Stimulated activated CD4-positive, alpha-beta T cell treated with anti-CD3 and anti-CD28 coated beads, Interleukin-1b, Interleukin-23, amount 100 ng/mL, for 48 hours (primary cell): ENCODE data around the gene DHRS1.

Experiments
- DNase-seq: peaks from one replicate; pipeline ENCODE4 v3.0.0-alpha.2; 2020

DHRS1 gene

GRCh38 chr14:24308342-24309124, 9.0 kb upstream of the DHRS1 start:
- no peak for DNase-seq

- DNase-seq, result peak; percentile 57
These were observed 8.2 kb upstream of the DHRS1 start, which contains the start of gene CIDEB for GRCh38 chr14:24307575-24308341. CIDEB (minus strand) TSS chr14:24307977; CDS start chr14:24307858, 119 bp downstream.

GRCh38 chr14:24307156-24307574, 7.6 kb upstream of the DHRS1 start:
- no peak for DNase-seq

GRCh38 chr14:24304019-24304387, 4.4 kb upstream of the DHRS1 start:
- DNase-seq, result no peak

- DNase-seq, result no peak
These were observed 873 bp upstream of the DHRS1 start for GRCh38 chr14:24300326-24300980.

GRCh38 chr14:24298892-24299254, 707 bp downstream of the DHRS1 start:
- peak; percentile 26 for DNase-seq

- no peak for DNase-seq
These were observed 2.2 kb downstream of the DHRS1 start for GRCh38 chr14:24297190-24297964.

- DNase-seq, result peak; percentile 80
These were observed 3.0 kb downstream of the DHRS1 start for GRCh38 chr14:24296341-24297157.

- no peak for DNase-seq
These were observed 6.1 kb downstream of the DHRS1 start for GRCh38 chr14:24293525-24293924.

- no peak for DNase-seq
These were observed 7.3 kb downstream of the DHRS1 start for GRCh38 chr14:24292118-24292807.

- no peak for DNase-seq
These were observed 8.0 kb downstream of the DHRS1 start for GRCh38 chr14:24291446-24292117.

- no peak for DNase-seq
These were observed 8.8 kb downstream of the DHRS1 start for GRCh38 chr14:24290746-24291145.

GRCh38 chr14:24289649-24290280, 9.8 kb downstream of the DHRS1 start:
- DNase-seq, result peak; percentile 83

- no peak for DNase-seq
These were observed 12.6 kb downstream of the DHRS1 start for GRCh38 chr14:24286996-24287395.

- DNase-seq, result no peak
These were observed 14.2 kb downstream of the DHRS1 start for GRCh38 chr14:24285351-24285750.

GRCh38 chr14:24284501-24285035, 15.0 kb downstream of the DHRS1 start:
- DNase-seq, result no peak

GRCh38 chr14:24283796-24284460, 15.7 kb downstream of the DHRS1 start:
- DNase-seq, result no peak

GRCh38 chr14:24282736-24283135, 16.8 kb downstream of the DHRS1 start:
- DNase-seq, result no peak

- no peak for DNase-seq
These were observed 17.9 kb downstream of the DHRS1 start for GRCh38 chr14:24281636-24282035.
